Upper lobe of left lung (tissue), 6 donors: ENCODE results near the gene SPEN. TPM values are rescaled to one million over a fixed set of nuclear protein-coding genes. Genes with fewer than 3 reads are reported as not detected.

Experiments used
- ATAC-seq, 2 donors: fragments of 200-7000 bp; cut with Tn5 transposase; one replicate each; pipeline ENCODE4 v1.9.1; 2022; ENCODE audit warnings: mild to moderate bottlenecking in 2 of 2, moderate library complexity in 2 of 2; ENCODE audit not compliant: low FRiP score in 2 of 2
- DNase-seq, 2 donors: peaks; one replicate each; pipeline ENCODE4 v3.0.0-alpha.2; 2019 to 2020
- H3K27ac ChIP-seq, 4 donors: fragments of 200-600 bp; sonication (generic); one replicate each; pipeline ENCODE4 v1.5.1; 2016 to 2019
- H3K27me3 ChIP-seq, 4 donors: fragments of 200-600 bp; sonication (generic); one replicate each; pipeline ENCODE4 v1.5.1; 2017 to 2019
- H3K36me3 ChIP-seq, 4 donors: fragments of 200-600 bp; sonication (generic); one replicate each; pipeline ENCODE4 v1.5.1; 2016 to 2019
- H3K4me1 ChIP-seq, 4 donors: fragments of 200-600 bp; sonication (generic); one replicate each; pipeline ENCODE4 v1.5.1; 2018 to 2019
- H3K4me3 ChIP-seq, 4 donors: fragments of 200-600 bp; sonication (generic); one replicate each; pipeline ENCODE4 v1.5.1; 2017 to 2019; ENCODE audit warnings: mild to moderate bottlenecking in 2 of 4, moderate library complexity in 1 of 4
- H3K9me3 ChIP-seq, 4 donors: fragments of 200-600 bp; sonication (generic); one replicate each; pipeline ENCODE4 v1.5.1; 2018 to 2019
- CTCF ChIP-seq, 6 experiments: fragments of 450-650 bp in 4 of 6; fragments of 200-600 bp in 2 of 6; sonication (generic) in 2 of 6; IDR thresholded peaks; one replicate each; pipeline ENCODE4 v1.5.1; 2016 to 2019; ENCODE audit warnings: antibody characterized with exemption in 6 of 6
- EP300 ChIP-seq, 4 donors: sonication (generic); formaldehyde crosslinking; IDR thresholded peaks; one replicate each; pipeline ENCODE4 v1.5.1; 2017; ENCODE audit warnings: antibody characterized with exemption in 4 of 4, control low read depth in 2 of 4
- POLR2A ChIP-seq, 4 donors: fragments of 450-650 bp; IDR thresholded peaks; one replicate each; pipeline ENCODE4 v1.5.1; 2016 to 2017; ENCODE audit warnings: antibody characterized with exemption in 4 of 4, mild to moderate bottlenecking in 2 of 4
- POLR2AphosphoS5 ChIP-seq, 2 donors: sonication (generic); formaldehyde crosslinking; IDR thresholded peaks; one replicate each; pipeline ENCODE4 v1.5.1; 2017; ENCODE audit warnings: antibody characterized with exemption in 2 of 2
- WGBS, 2 donors: methylation state at CpG; one replicate each; pipeline ENCODE4 v1.1.5; 2017 to 2018; 5-methylcytosine and 5-hydroxymethylcytosine counted together
- small RNA-seq, 4 donors: library from RNA; depleted of rRNA; stranded (forward); fragments of <200 nt; gene quantifications; one replicate each; pipeline ENCODE3, GENCODE V24; 2016
- total RNA-seq, 6 donors: library from RNA; depleted of rRNA in 4 of 6; stranded (reverse); fragments of >200 nt in 4 of 6; gene quantifications; one replicate each; pipeline versions ENCODE4 v1.1.0 to v1.2.1, GENCODE V29; 2016 to 2021
- donor health status: DM: no; HTN: no; CAD: no; lungs with moderate emphysema.
- donor health status: DM: no; HTN: yes; CAD: no; lungs with severe emphysema.

Gene SPEN
- total RNA-seq, 6 donors from 2014 or later: 41.5 to 73.3 (median 51.3) TPM

DNA sequence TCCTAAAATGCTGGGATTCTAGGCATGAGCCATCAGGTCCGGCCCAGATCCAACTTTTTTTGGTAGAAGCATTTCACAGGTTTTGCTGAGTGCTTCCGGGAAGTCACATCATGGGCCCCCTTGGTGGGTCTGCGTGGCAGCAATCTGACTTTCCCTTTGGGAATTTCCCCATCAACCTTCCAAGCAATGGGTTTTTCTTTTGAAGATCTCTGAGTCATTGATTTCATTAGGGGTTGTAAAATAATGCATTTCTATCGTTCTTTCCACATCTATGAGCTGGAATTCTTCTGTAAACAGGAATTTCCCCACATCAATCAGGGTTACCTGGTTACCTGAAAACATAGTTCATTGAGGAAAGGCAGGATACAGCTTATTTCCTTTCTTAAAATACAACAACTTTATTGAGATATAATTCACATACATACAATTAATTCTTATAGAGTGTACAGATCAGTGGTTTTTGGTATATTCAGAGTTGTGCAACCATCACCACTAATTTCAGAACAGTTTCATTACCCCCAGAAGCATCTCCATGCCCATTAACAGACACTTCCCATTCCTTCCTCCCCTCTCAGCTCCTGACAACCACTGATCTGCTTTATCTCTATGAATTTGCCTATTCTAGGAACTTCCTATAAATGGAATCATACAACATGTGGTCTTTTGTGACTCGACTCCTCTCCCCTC lies 138.2 kb downstream of the SPEN start:
- DNase-seq (no peak), ATAC-seq (no peak)
- Histone ChIP-seq H3K4me3 (no peak overlapping the region), H3K27me3 (no peaks in the 10 kb centered on the region), H3K36me3 (no peaks in the 10 kb centered on the region), H3K4me1 (no peaks in the 10 kb centered on the region), H3K9me3 (no peaks in the 10 kb centered on the region), H3K27ac (no peak overlapping the region)
- WGBS, 2 donors: 58 to 64% methylated on average over 5 of the region's 5 CpGs
- TF ChIP-seq POLR2AphosphoS5 (IDR thresholded peaks at IDR 0.05) (no peak), EP300 (IDR thresholded peaks at IDR 0.05) (no peak)

GRCh38 chr1:15988856-15989736 lies 141.6 kb downstream of the SPEN start:
- DNase-seq: no peak
- Histone ChIP-seq H3K4me1 (no peaks in the 10 kb centered on the region), H3K27me3 (no peaks in the 10 kb centered on the region), H3K27ac (no peak overlapping the region), H3K9me3 (no peaks in the 10 kb centered on the region), H3K36me3 (no peaks in the 10 kb centered on the region), H3K4me3 (no peak overlapping the region)
- TF ChIP-seq POLR2A (IDR thresholded peaks at IDR 0.05) (no peak), CTCF (IDR thresholded peaks at IDR 0.05) (no peak), POLR2AphosphoS5 (IDR thresholded peaks at IDR 0.05) (no peak), EP300 (IDR thresholded peaks at IDR 0.05) (no peak)
- no peak for ATAC-seq
- 79 to 84% methylated on average over 6 to 10 of the region's 13 CpGs for WGBS, 2 donors

DNA sequence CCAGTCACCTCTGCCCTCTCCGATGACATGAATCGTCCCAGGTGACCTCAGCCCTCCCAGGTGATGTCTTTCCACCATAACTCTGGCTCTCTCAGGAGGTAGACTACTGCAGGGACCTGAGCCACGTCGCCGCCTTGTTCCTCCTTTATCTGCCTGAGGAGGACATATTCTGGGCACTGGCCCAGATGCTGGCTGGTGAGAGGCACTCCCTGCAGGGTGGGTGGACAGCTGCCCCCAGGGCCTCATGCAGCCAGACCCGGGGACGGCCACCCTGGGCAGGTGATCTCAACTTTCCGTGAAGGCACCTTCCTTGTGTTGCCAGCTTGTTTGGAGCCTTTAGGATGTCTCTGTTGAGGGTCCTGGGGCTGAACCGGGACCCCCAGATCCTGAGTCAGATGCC lies 142.3 kb downstream of the SPEN start:
- H3K36me3 ChIP-seq: no peaks in the 10 kb centered on the region
- H3K27me3 ChIP-seq: no peaks in the 10 kb centered on the region
- DNase-seq (no peak), ATAC-seq (no peak)
- TF ChIP-seq CTCF (IDR thresholded peaks at IDR 0.05): no peak
- TF ChIP-seq EP300 (IDR thresholded peaks at IDR 0.05): no peak
- WGBS, 2 donors: 68 to 75% methylated on average over 7 to 8 of the region's 9 CpGs
- H3K9me3 ChIP-seq: no peaks in the 10 kb centered on the region
- H3K4me1 ChIP-seq: peaks cover 0 to 4% (median 0%) of the 10 kb centered on the region in 4 donors
- H3K27ac ChIP-seq: no peak overlapping the region
- H3K4me3 ChIP-seq: no peak overlapping the region

Small RNA genes within 50 kb of the gene (small RNA-seq; reads per million reads assigned to genes)
- gene AL034555.1: 0 reads per million in 4 donors
- 0 reads per million in 4 donors for gene AL355994.1
- 0 reads per million in 4 donors for gene AL355994.5

Other genes starting within 250 kb of the SPEN start
- gene DDI2, start 230.2 kb upstream of the SPEN start, total RNA-seq: 100 to 1,000 TPM in 1 of 6 donors, 10 to 100 TPM in 5; 31.4 to 161 (median 46.1) TPM
- gene PLEKHM2, start 163.4 kb upstream of the SPEN start, total RNA-seq: 100 to 1,000 TPM in 1 of 6 donors, 10 to 100 TPM in 5; 50.3 to 120 (median 83.3) TPM
- gene SLC25A34, start 111.4 kb upstream of the SPEN start, total RNA-seq: 10 to 100 TPM in 1 of 6 donors, 1 to 10 TPM in 5; 1.5 to 12.1 (median 4.3) TPM
- gene TMEM82, start 105.2 kb upstream of the SPEN start, total RNA-seq: not detected
- gene FBLIM1, start 88.9 kb upstream of the SPEN start, total RNA-seq: 10 to 100 TPM; 11.2 to 51.3 (median 35.1) TPM
- 1 to 10 TPM in 5 of 6 donors, under 1 TPM in 1; 0.57 to 2.1 (median 1.1) TPM for gene UQCRHL, start 40.1 kb upstream of the SPEN start, total RNA-seq
- gene ZBTB17, start 128.4 kb downstream of the SPEN start, total RNA-seq: 10 to 100 TPM; 34.1 to 94.2 (median 42.9) TPM
- gene SRARP, start 156.5 kb downstream of the SPEN start, total RNA-seq: under 1 TPM in 2 of 6 donors, not detected in 4; 0.07 to 0.67 TPM
- 1 to 10 TPM; 1.0 to 9.2 (median 3.0) TPM for gene HSPB7, start 170.3 kb downstream of the SPEN start, total RNA-seq
- under 1 TPM in 3 of 6 donors, not detected in 3; 0.20 to 0.89 (median 0.49) TPM for gene CLCNKA, start 174.3 kb downstream of the SPEN start, total RNA-seq
- gene CLCNKB, start 196.1 kb downstream of the SPEN start, total RNA-seq: 1 to 10 TPM in 1 of 6 donors, under 1 TPM in 3, not detected in 2; 0.46 to 9.4 (median 0.53) TPM
- gene FAM131C, start 225.9 kb downstream of the SPEN start, total RNA-seq: under 1 TPM in 1 of 6 donors, not detected in 5; 0.13 TPM